ENCODE data around the gene AADAC.
"Not testable (repeated sequence)": the region's sequence is repeated elsewhere in the genome, so short reads cannot be mapped to it uniquely, and the experiment has no call there.

The AADAC gene

GRCh38 chr3:151859233-151859673 is 45.3 kb downstream of the AADAC start:
- DNase-seq, result no peak

- DNase-seq, result no peak
Observed at GRCh38 chr3:151859905-151860304, 46.0 kb downstream of the AADAC start.

GRCh38 chr3:151863611-151864010 is 49.7 kb downstream of the AADAC start:
- no peak for DNase-seq

GRCh38 chr3:151864423-151865101 is 50.6 kb downstream of the AADAC start:
- DNase-seq, result no peak

GRCh38 chr3:151866711-151867410 is 52.9 kb downstream of the AADAC start:
- DNase-seq, result no peak

GRCh38 chr3:151867666-151868065 is 53.8 kb downstream of the AADAC start:
- DNase-seq, result no peak

GRCh38 chr3:151869181-151869580 is 55.3 kb downstream of the AADAC start:
- no peak for DNase-seq

GRCh38 chr3:151871639-151872468 is 57.9 kb downstream of the AADAC start:
- DNase-seq, result no peak

GRCh38 chr3:151873398-151873797 is 59.5 kb downstream of the AADAC start, which contains the start of gene SUCNR1:
TSS of gene SUCNR1 (plus strand) at chr3:151873643. CDS start at chr3:151879893, 6,250 bp downstream.
- no peak for DNase-seq

- not testable (repeated sequence) for DNase-seq
Observed at GRCh38 chr3:151874079-151874478, 60.2 kb downstream of the AADAC start.

GRCh38 chr3:151875759-151876158 is 61.8 kb downstream of the AADAC start:
- DNase-seq, result no peak

- no peak for DNase-seq
Observed at GRCh38 chr3:151877269-151877668, 63.4 kb downstream of the AADAC start.
